T1000 (cell line): Measurements from ENCODE around the gene ITM2C.

ENCODE experiments used
- DNase-seq: peaks from one replicate; lab custom pipeline; 2025; ENCODE audit warnings: mixed read lengths; lab: John Stamatoyannopoulos, UW

The ITM2C gene

GRCh38 chr2:230907361-230908091 is 42.8 kb downstream of the ITM2C start:
- no peak for DNase-seq

GRCh38 chr2:230908092-230908594 is 43.4 kb downstream of the ITM2C start:
- no peak for DNase-seq

GRCh38 chr2:230908595-230909191 is 44.0 kb downstream of the ITM2C start:
- DNase-seq = peak; percentile 82

GRCh38 chr2:230909841-230910545 is 45.3 kb downstream of the ITM2C start:
- no peak for DNase-seq

- no peak for DNase-seq
Observed at GRCh38 chr2:230910546-230911177, 45.9 kb downstream of the ITM2C start.

- no peak for DNase-seq
Observed at GRCh38 chr2:230912046-230912445, 47.3 kb downstream of the ITM2C start.

- DNase-seq = no peak
Observed at GRCh38 chr2:230912724-230913123, 48.0 kb downstream of the ITM2C start.

- DNase-seq = no peak
Observed at GRCh38 chr2:230913406-230914143, 48.8 kb downstream of the ITM2C start.

- DNase-seq = no peak
Observed at GRCh38 chr2:230914886-230915285, 50.1 kb downstream of the ITM2C start.

- no peak for DNase-seq
Observed at GRCh38 chr2:230915319-230915718, 50.6 kb downstream of the ITM2C start.

- no peak for DNase-seq
Observed at GRCh38 chr2:230916218-230916617, 51.5 kb downstream of the ITM2C start.

GRCh38 chr2:230919240-230919639 is 54.5 kb downstream of the ITM2C start:
- DNase-seq = no peak

- DNase-seq = no peak
Observed at GRCh38 chr2:230919681-230920080, 54.9 kb downstream of the ITM2C start.

- no peak for DNase-seq
Observed at GRCh38 chr2:230920167-230920566, 55.4 kb downstream of the ITM2C start.

- no peak for DNase-seq
Observed at GRCh38 chr2:230921806-230922595, 57.3 kb downstream of the ITM2C start.

GRCh38 chr2:230922951-230923717 is 58.4 kb downstream of the ITM2C start:
- no peak for DNase-seq

- DNase-seq = no peak
Observed at GRCh38 chr2:230924092-230924469, 59.3 kb downstream of the ITM2C start.

GRCh38 chr2:230924470-230925341 is 60.0 kb downstream of the ITM2C start, which contains the start of gene GPR55:
TSS of gene GPR55 (minus strand) at chr2:230925242. CDS start at chr2:230910962, 14,280 bp downstream.
- no peak for DNase-seq

- DNase-seq = no peak
Observed at GRCh38 chr2:230925443-230925878, 60.7 kb downstream of the ITM2C start.
